CD14-positive monocyte (primary cell): ENCODE data around the gene GATA5. TPM values are rescaled to one million over a fixed set of nuclear protein-coding genes. Genes with fewer than 3 reads are reported as not detected.

ENCODE experiments used
- DNase-seq, 3 donors: peaks; one replicate each; pipeline ENCODE4 v3.0.0-alpha.2; 2011 to 2022
- H2AFZ ChIP-seq: 2 replicates; pipeline ENCODE4 v1.6.0; 2012; ENCODE audit warnings: mild to moderate bottlenecking, low read depth, low read length, inconsistent platforms; ENCODE audit not compliant: insufficient read depth, poor library complexity, severe bottlenecking
- H3K27ac ChIP-seq, 2 donors: 1 replicate in 1 of 2; 2 replicates in 1 of 2; pipeline ENCODE4 v1.5.1; 2012 to 2013; ENCODE audit warnings: low read length in 2 of 2, control low read depth in 1 of 2, inconsistent platforms in 1 of 2, low read depth in 1 of 2, mild to moderate bottlenecking in 1 of 2
- H3K27me3 ChIP-seq, 2 donors: one replicate each; pipeline versions ENCODE4 v1.6.0 to v1.6.1; 2011 to 2013; ENCODE audit warnings: low read length in 2 of 2; ENCODE audit not compliant: control insufficient read depth in 2 of 2, insufficient read depth in 2 of 2
- H3K36me3 ChIP-seq, 2 donors: replicated peaks in 1 of 2; 1 replicate in 1 of 2; 2 replicates in 1 of 2; pipeline versions ENCODE4 v1.5.1 to v1.6.1; 2012 to 2013; ENCODE audit warnings: low read length in 2 of 2, control low read depth in 1 of 2, inconsistent platforms in 1 of 2, mild to moderate bottlenecking in 1 of 2; ENCODE audit not compliant: insufficient read depth in 2 of 2, control insufficient read depth in 1 of 2
- H3K4me1 ChIP-seq, 2 donors: 1 replicate in 1 of 2; 2 replicates in 1 of 2; pipeline versions ENCODE4 v1.5.1 to v1.6.1; 2012 to 2013; ENCODE audit warnings: low read length in 2 of 2, control low read depth in 1 of 2, inconsistent platforms in 1 of 2, mild to moderate bottlenecking in 1 of 2, moderate library complexity in 1 of 2; ENCODE audit not compliant: insufficient read depth in 2 of 2, control insufficient read depth in 1 of 2
- H3K4me2 ChIP-seq: replicated peaks from 2 replicates; pipeline ENCODE3; 2012; ENCODE audit warnings: low read length, moderate library complexity, mild to moderate bottlenecking; ENCODE audit not compliant: poor library complexity, severe bottlenecking; ENCODE audit errors: extremely low read depth
- H3K4me3 ChIP-seq, 3 experiments: fragments of 200-600 bp in 1 of 3; sonication (generic) in 1 of 3; replicated peaks in 1 of 3; 1 replicate in 2 of 3; 2 replicates in 1 of 3; pipeline ENCODE4 v1.5.1; 2011 to 2013; ENCODE audit warnings: low read length in 3 of 3, mild to moderate bottlenecking in 3 of 3, control low read depth in 2 of 3, low read depth in 2 of 3, inconsistent platforms in 1 of 3, moderate library complexity in 1 of 3
- H3K79me2 ChIP-seq: 2 replicates; pipeline ENCODE4 v1.6.0; 2012; ENCODE audit warnings: mild to moderate bottlenecking, control low read depth, inconsistent platforms, low read length, moderate library complexity; ENCODE audit not compliant: insufficient read depth
- H3K9ac ChIP-seq: 2 replicates; pipeline ENCODE4 v1.6.0; 2017; ENCODE audit warnings: low read length, mild to moderate bottlenecking; ENCODE audit not compliant: insufficient read depth, poor library complexity, severe bottlenecking
- H3K9me3 ChIP-seq, 2 donors: replicated peaks in 1 of 2; 1 replicate in 1 of 2; 2 replicates in 1 of 2; pipeline versions ENCODE4 v1.5.1 to v1.6.1; 2012 to 2013; ENCODE audit warnings: low read length in 2 of 2, control low read depth in 1 of 2; ENCODE audit not compliant: control insufficient read depth in 1 of 2, insufficient read depth in 1 of 2
- H4K20me1 ChIP-seq: 2 replicates; pipeline ENCODE4 v1.6.0; 2012; ENCODE audit warnings: mild to moderate bottlenecking, low read length, control low read depth, moderate library complexity; ENCODE audit not compliant: insufficient read depth
- H3K27ac Mint-ChIP-seq, 7 donors: one replicate each; pipeline ENCODE4 v1.8.0; 2020; ENCODE audit warnings: mild to moderate bottlenecking in 7 of 7, mixed read lengths in 7 of 7, moderate library complexity in 6 of 7, inconsistent platforms in 2 of 7
- H3K27me3 Mint-ChIP-seq, 3 donors: one replicate each; pipeline ENCODE4 v1.8.0; 2021 to 2022; ENCODE audit warnings: low read depth in 3 of 3, mild to moderate bottlenecking in 3 of 3, mixed read lengths in 3 of 3, moderate library complexity in 3 of 3, inconsistent platforms in 1 of 3
- H3K36me3 Mint-ChIP-seq, 2 donors: one replicate each; pipeline ENCODE4 v1.8.0; 2020; ENCODE audit warnings: mixed read lengths in 2 of 2, inconsistent platforms in 1 of 2, mild to moderate bottlenecking in 1 of 2
- H3K4me1 Mint-ChIP-seq: one replicate; pipeline ENCODE4 v1.8.0; 2020; ENCODE audit warnings: mild to moderate bottlenecking, mixed read lengths
- H3K4me3 Mint-ChIP-seq, 2 donors: one replicate each; pipeline ENCODE4 v1.8.0; 2020; ENCODE audit warnings: mild to moderate bottlenecking in 2 of 2, mixed read lengths in 2 of 2, moderate library complexity in 1 of 2
- H3K9me3 Mint-ChIP-seq, 7 donors: one replicate each; pipeline ENCODE4 v1.8.0; 2020 to 2022; ENCODE audit warnings: mixed read lengths in 7 of 7, mild to moderate bottlenecking in 6 of 7, moderate library complexity in 6 of 7, inconsistent platforms in 2 of 7
- WGBS: methylation state at CpG from one replicate; pipeline ENCODE4 v1.1.5; 2013; ENCODE audit warnings: missing lambda C conversion rate; ENCODE audit not compliant: insufficient coverage; 5-methylcytosine and 5-hydroxymethylcytosine counted together
- intact Hi-C, 2 donors: fragments of 100-400 bp; cut with micrococcal nuclease; formaldehyde crosslinking; loops; one replicate each; pipeline versions ENCODE4 v1.15.0 to v1.15.1; 2023
- polyA plus RNA-seq, 3 donors: library from polyadenylated mRNA; depleted of rRNA in 1 of 3; unstranded in 2 of 3; stranded (reverse) in 1 of 3; fragments of 300-500 nt in 2 of 3; fragments of >200 nt in 1 of 3; fragmentation: Illumina TruSeq in 2 of 3; gene quantifications; 1 replicate in 2 of 3; 2 replicates in 1 of 3; pipeline ENCODE4 v1.2.3, GENCODE V29; 2012 to 2021
- TF ChIP-seq, protein P1 (sequence below): fragments of 200-600 bp; IDR thresholded peaks from one replicate; pipeline ENCODE4 v1.8.0; 2022; ENCODE audit warnings: antibody characterized with exemption, mild to moderate bottlenecking

GATA5 gene
- polyA plus RNA-seq, 3 donors = not detected

GRCh38 chr20:62489932-62490263, 14.1 kb upstream of the GATA5 start:
- TF ChIP-seq, protein P1, sequence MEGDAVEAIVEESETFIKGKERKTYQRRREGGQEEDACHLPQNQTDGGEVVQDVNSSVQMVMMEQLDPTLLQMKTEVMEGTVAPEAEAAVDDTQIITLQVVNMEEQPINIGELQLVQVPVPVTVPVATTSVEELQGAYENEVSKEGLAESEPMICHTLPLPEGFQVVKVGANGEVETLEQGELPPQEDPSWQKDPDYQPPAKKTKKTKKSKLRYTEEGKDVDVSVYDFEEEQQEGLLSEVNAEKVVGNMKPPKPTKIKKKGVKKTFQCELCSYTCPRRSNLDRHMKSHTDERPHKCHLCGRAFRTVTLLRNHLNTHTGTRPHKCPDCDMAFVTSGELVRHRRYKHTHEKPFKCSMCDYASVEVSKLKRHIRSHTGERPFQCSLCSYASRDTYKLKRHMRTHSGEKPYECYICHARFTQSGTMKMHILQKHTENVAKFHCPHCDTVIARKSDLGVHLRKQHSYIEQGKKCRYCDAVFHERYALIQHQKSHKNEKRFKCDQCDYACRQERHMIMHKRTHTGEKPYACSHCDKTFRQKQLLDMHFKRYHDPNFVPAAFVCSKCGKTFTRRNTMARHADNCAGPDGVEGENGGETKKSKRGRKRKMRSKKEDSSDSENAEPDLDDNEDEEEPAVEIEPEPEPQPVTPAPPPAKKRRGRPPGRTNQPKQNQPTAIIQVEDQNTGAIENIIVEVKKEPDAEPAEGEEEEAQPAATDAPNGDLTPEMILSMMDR = no peak
- peaks cover 2% of the 10 kb centered on the region for H3K4me1 Mint-ChIP-seq
- no peak overlapping the region for H3K4me2 ChIP-seq
- H3K27me3 Mint-ChIP-seq = peaks cover 34 to 49% (median 41%) of the 10 kb centered on the region in 3 donors
- H3K4me1 ChIP-seq = no peaks in the 10 kb centered on the region
- no peak overlapping the region for H3K4me3 ChIP-seq
- peaks cover 0 to 3% (median 0%) of the 10 kb centered on the region in 7 donors for H3K9me3 Mint-ChIP-seq
- DNase-seq = no peak
- H2AFZ ChIP-seq = no peak overlapping the region
- H3K79me2 ChIP-seq = no peaks in the 10 kb centered on the region
- H3K36me3 ChIP-seq = no peaks in the 10 kb centered on the region
- no peak overlapping the region for H3K4me3 Mint-ChIP-seq
- peaks cover 0 to 26% of the 10 kb centered on the region in 2 donors for H3K27me3 ChIP-seq
- WGBS = 97% methylated on average over 8 of the region's 8 CpGs
- H3K27ac Mint-ChIP-seq = no peak overlapping the region
- H4K20me1 ChIP-seq = no peaks in the 10 kb centered on the region
- H3K27ac ChIP-seq = no peak overlapping the region
- no peaks in the 10 kb centered on the region for H3K9me3 ChIP-seq
- H3K9ac ChIP-seq = no peak overlapping the region
- H3K36me3 Mint-ChIP-seq = no peaks in the 10 kb centered on the region
- intact Hi-C loops = no loop called here

DNA sequence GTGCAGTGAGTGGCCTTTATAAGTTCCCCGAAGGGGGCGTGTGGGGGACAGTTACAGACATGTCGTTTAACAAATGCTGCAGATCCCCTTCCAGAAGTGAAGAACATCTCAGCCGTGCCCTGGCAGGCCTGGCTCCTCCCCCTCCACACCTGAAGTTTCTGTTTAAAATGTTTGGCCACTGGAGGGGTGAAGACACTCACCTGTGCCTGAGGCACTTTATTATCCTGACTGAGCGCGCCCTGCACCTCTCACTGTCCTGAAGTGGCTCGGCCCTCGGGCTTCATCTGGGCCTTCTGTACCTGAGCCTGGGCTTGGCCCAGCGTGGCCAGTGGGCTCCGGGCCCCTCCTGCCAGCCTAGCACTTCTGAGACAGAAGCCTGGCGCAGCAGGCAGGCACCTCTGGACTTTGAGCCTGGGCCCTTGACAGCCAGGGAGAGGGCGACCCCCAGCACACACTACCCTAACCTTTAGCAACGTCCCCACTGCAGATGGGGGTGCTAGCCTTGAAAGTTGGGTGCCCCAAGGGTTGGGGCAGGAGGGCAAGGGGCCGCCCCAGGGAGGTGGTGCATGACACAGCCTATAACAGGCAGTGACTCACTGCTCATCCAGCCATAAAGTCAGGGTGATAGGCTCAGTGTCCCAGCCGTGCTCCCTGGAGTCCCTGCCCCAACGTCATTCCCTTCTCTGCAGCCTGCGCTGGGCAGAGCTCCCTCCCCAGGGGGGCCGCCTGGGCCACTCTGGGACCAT, 13.6 kb upstream of the GATA5 start:
- H3K27ac Mint-ChIP-seq = no peak overlapping the region
- H3K36me3 Mint-ChIP-seq = no peaks in the 10 kb centered on the region
- DNase-seq = no peak
- Histone ChIP-seq H3K9ac (no peak overlapping the region), H3K36me3 (no peaks in the 10 kb centered on the region), H3K4me1 (no peaks in the 10 kb centered on the region), H3K79me2 (no peaks in the 10 kb centered on the region), H3K4me3 (no peak overlapping the region), H4K20me1 (no peaks in the 10 kb centered on the region), H2AFZ (no peak overlapping the region), H3K27ac (no peak overlapping the region), H3K9me3 (no peaks in the 10 kb centered on the region), H3K4me2 (no peak overlapping the region), H3K27me3 (peaks cover 0 to 28% of the 10 kb centered on the region in 2 donors)
- peaks cover 39 to 54% (median 45%) of the 10 kb centered on the region in 3 donors for H3K27me3 Mint-ChIP-seq
- H3K4me1 Mint-ChIP-seq = no peaks in the 10 kb centered on the region
- 77% methylated on average over 9 of the region's 18 CpGs for WGBS
- intact Hi-C loops = no loop called here
- peaks cover 0 to 3% (median 0%) of the 10 kb centered on the region in 7 donors for H3K9me3 Mint-ChIP-seq
- H3K4me3 Mint-ChIP-seq = no peak overlapping the region
- TF ChIP-seq, protein P1 = no peak
